Fibroblast of villous mesenchyme (primary cell): ENCODE data around the gene THRA. TPM values are rescaled to one million over a fixed set of nuclear protein-coding genes. Genes with fewer than 3 reads are reported as not detected.

ENCODE experiments used
- DNase-seq: peaks from one replicate; pipeline ENCODE4 v3.0.0-alpha.2; 2010; ENCODE audit warnings: low read depth
- H3K4me3 ChIP-seq: 2 replicates; pipeline ENCODE4 v1.5.1; 2011; ENCODE audit warnings: low read depth, mild to moderate bottlenecking, low read length
- CTCF ChIP-seq: IDR thresholded peaks from 2 replicates; pipeline ENCODE4 v1.5.1; 2012; ENCODE audit warnings: low read depth, mild to moderate bottlenecking, low read length; ENCODE audit not compliant: insufficient read depth
- total RNA-seq: library from RNA; depleted of rRNA; stranded (reverse); fragments of >200 nt; gene quantifications from 2 replicates; pipeline ENCODE4 v1.2.3, GENCODE V29; 2012

THRA gene
- total RNA-seq, 1 donor, result 27.2 TPM

- DNase-seq, result peak; percentile 52
Measured at GRCh38 chr17:40122136-40122998, 59.6 kb downstream of the THRA start.

GRCh38 chr17:40122999-40123810 lies 60.4 kb downstream of the THRA start:
- peak; percentile 36 for DNase-seq
- TF ChIP-seq CTCF, result no peak
- peak overlapping the region; percentile 92 for H3K4me3 ChIP-seq

More at GRCh38 chr17:40122136-40122998, 59.6 kb downstream of the THRA start:
- peak overlapping the region; percentile 92 for H3K4me3 ChIP-seq
- TF ChIP-seq CTCF, result peak; percentile 23

GRCh38 chr17:40123811-40124114 lies 61.0 kb downstream of the THRA start:
- no peak for TF ChIP-seq CTCF
- H3K4me3 ChIP-seq, result peak overlapping the region; percentile 92
- DNase-seq, result no peak

- TF ChIP-seq CTCF, result no peak
- DNase-seq, result peak; percentile 46
- peak overlapping the region; percentile 92 for H3K4me3 ChIP-seq
Measured at GRCh38 chr17:40124279-40125141, 61.7 kb downstream of the THRA start.

GRCh38 chr17:40129498-40129897 lies 66.7 kb downstream of the THRA start:
- TF ChIP-seq CTCF, result no peak
- no peak for DNase-seq
- H3K4me3 ChIP-seq, result no peak overlapping the region

GRCh38 chr17:40130352-40131042 lies 67.7 kb downstream of the THRA start:
- H3K4me3 ChIP-seq, result no peak overlapping the region
- DNase-seq, result peak; percentile 25
- TF ChIP-seq CTCF, result no peak
